Activated naive CD4-positive, alpha-beta T cell treated with anti-CD3 and anti-CD28 coated beads for 36 hours (primary cell): Measurements from ENCODE around the gene NTN4. TPM values are rescaled to one million over a fixed set of nuclear protein-coding genes. Genes with fewer than 3 reads are reported as not detected.
"Not testable (repeated sequence)": the region's sequence is repeated elsewhere in the genome, so short reads cannot be mapped to it uniquely, and the experiment has no call there.

Source experiments
- CTCF ChIA-PET: fragments of 350-600 bp; sonication (Branson Sonifier 250); formaldehyde crosslinking; loops from one replicate; lab custom pipeline; 2021; ENCODE audit warnings: antibody characterized with exemption; lab: Charles Lee
- DNase-seq: peaks from one replicate; pipeline ENCODE4 v3.0.0-alpha.2; 2020
- H3K27ac Mint-ChIP-seq: one replicate; pipeline ENCODE4 v1.8.0; 2021; ENCODE audit warnings: mild to moderate bottlenecking, mixed read lengths
- H3K27me3 Mint-ChIP-seq: one replicate; pipeline ENCODE4 v1.8.0; 2021; ENCODE audit warnings: low read depth, mixed read lengths
- H3K36me3 Mint-ChIP-seq: one replicate; pipeline ENCODE4 v1.8.0; 2021; ENCODE audit warnings: low read depth, mixed read lengths
- H3K4me1 Mint-ChIP-seq: one replicate; pipeline ENCODE4 v1.8.0; 2021; ENCODE audit warnings: low read depth, mixed read lengths
- H3K4me3 Mint-ChIP-seq: one replicate; pipeline ENCODE4 v1.8.0; 2021; ENCODE audit warnings: mild to moderate bottlenecking, moderate library complexity, mixed read lengths
- H3K9me3 Mint-ChIP-seq: one replicate; pipeline ENCODE4 v1.8.0; 2021; ENCODE audit warnings: mixed read lengths
- intact Hi-C: fragments of 100-400 bp; cut with micrococcal nuclease; formaldehyde crosslinking; loops from one replicate; pipeline ENCODE4 v1.15.1; 2023
- total RNA-seq, 2 experiments: library from RNA; stranded (reverse); gene quantifications; one replicate each; pipeline ENCODE4 v1.2.3, GENCODE V29; 2021

Gene NTN4
- total RNA-seq, 2 experiments from 2014 or later = not detected

DNA sequence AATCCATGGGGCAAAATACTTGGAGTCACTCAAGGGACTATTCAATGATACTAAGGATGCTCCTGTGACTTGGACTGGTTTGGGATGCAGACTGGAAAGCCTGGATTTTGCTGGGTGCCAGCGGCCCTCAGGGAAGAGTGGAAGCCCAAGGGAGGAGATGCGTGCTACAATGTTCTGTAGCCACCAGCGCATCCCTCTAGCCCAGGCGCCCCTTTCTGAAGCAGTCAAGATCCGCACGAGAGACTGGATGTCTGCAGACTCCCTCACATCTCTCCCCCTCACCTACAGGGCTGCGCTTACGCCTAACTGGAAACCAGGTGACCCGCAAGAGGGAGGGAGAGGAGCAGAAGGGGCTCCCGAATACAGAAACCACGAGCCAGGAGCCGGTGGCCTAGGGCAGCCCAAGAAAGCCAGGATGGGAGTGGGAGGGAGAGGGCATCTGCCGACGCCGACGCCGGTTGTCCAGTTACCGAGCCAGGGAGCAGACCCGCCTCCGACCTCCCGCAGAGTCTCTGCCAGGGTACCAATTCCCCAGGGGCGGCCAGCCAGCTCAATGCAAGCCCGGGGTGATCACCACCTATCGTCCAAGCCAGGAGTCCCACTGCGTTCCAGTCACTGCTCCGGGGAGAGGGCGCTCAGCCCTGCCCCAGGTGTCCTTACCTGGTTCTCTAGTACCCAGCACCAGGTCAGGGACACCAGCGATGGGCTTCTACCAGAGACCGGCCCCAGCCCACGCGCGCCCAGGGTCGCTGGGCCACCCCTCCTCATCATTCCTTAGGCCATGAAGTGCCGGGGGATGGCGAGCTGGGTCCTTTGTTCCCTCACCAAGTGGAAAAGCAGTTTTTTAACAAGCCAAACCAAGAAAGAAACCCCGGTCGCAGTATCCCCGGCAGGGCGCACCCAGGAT is 1.2 kb downstream of the NTN4 start:
- H3K36me3 Mint-ChIP-seq = no peaks in the 10 kb centered on the region
- H3K4me1 Mint-ChIP-seq = peaks cover 13% of the 10 kb centered on the region
- peaks cover 55% of the 10 kb centered on the region for H3K27me3 Mint-ChIP-seq
- H3K27ac Mint-ChIP-seq = no peak overlapping the region
- DNase-seq = no peak
- H3K9me3 Mint-ChIP-seq = no peaks in the 10 kb centered on the region
- CTCF ChIA-PET = interaction anchor here (0.6 kb wide), 1 partner anchor 129 kb away, joined by 5 read pairs; no protein-coding TSS in a partner anchor
- peak overlapping the region; percentile 63 for H3K4me3 Mint-ChIP-seq
- intact Hi-C loops = no loop called here

DNA sequence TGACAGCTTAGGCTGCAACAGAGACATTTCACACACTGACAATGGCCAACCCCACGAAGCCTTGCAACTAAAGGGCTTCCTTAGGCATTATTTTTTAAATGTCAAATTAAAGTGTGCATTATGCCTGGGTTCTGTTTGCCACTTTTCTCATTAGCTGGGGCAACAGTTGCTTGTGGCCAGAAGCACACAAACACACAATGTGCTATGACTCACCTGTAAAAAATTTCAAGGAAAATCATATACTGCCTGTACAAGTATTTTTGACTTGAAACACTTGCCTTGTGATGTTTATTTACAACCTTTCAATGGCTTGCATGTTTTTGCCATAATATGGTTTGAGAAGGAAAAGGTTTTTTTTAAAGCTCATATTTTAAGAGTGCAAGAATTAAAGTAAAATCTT is 1.9 kb downstream of the NTN4 start:
- Mint-ChIP-seq H3K27ac (no peak overlapping the region), H3K9me3 (no peaks in the 10 kb centered on the region), H3K27me3 (peaks cover 54% of the 10 kb centered on the region), H3K36me3 (no peaks in the 10 kb centered on the region), H3K4me3 (no peak overlapping the region), H3K4me1 (peaks cover 13% of the 10 kb centered on the region)
- CTCF ChIA-PET = interaction anchor here (0.6 kb wide), 1 partner anchor 128 kb away, joined by 5 read pairs; no protein-coding TSS in a partner anchor
- intact Hi-C loops = no loop called here
- no peak for DNase-seq

DNA sequence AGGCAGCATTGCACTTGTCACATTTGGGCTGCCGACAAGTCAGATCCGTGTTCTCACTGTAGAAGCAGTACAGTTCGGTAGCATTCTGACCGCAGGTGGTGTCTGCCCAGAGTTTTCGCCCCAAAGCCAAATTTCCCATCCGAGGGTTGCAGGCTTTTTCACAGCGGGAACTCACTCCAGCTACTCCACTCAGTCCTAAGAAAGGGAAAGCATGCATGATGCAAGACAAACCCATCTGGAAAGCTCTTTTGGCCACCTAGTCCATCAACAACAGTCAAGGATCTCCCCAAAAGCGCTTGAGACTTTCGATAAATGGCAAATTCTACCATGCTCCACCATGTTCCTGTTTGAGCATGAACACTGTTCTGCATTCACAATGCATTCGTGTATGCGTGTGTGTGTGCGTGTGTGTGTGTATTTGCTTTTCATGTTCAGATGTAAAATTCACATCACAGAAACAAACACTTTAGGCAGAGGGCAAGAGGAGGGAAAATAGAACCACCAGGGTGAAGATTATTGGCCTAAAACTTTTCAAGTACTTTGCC is 3.2 kb downstream of the NTN4 start:
- CTCF ChIA-PET = no interaction called here
- intact Hi-C loops = no loop called here
- H3K9me3 Mint-ChIP-seq = no peaks in the 10 kb centered on the region
- peaks cover 48% of the 10 kb centered on the region for H3K27me3 Mint-ChIP-seq
- H3K36me3 Mint-ChIP-seq = no peaks in the 10 kb centered on the region
- H3K27ac Mint-ChIP-seq = no peak overlapping the region
- no peak overlapping the region for H3K4me3 Mint-ChIP-seq
- no peak for DNase-seq
- H3K4me1 Mint-ChIP-seq = peaks cover 13% of the 10 kb centered on the region

DNA sequence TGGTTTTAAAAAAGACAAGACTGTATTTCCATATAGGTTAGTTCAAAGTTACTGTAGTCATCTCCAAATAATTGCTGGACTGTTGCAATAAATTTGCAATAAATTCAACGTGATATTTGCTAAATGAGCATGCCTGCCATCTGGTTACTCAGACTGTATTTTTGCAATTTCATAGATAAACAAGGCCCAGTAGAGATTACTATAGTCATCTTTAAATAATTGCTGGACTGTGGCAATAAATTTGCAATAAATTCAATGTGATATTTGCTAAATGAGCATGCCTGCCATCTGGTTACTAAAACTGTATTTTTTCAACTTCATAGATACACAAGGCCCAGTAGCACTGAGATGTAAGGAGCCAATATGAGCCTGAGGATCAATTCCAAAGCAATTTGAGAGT is 5.6 kb downstream of the NTN4 start:
- no peak overlapping the region for H3K27ac Mint-ChIP-seq
- H3K4me1 Mint-ChIP-seq = peaks cover 6% of the 10 kb centered on the region
- H3K9me3 Mint-ChIP-seq = no peaks in the 10 kb centered on the region
- H3K4me3 Mint-ChIP-seq = no peak overlapping the region
- CTCF ChIA-PET = no interaction called here
- DNase-seq = no peak
- intact Hi-C loops = no loop called here
- peaks cover 34% of the 10 kb centered on the region for H3K27me3 Mint-ChIP-seq
- no peaks in the 10 kb centered on the region for H3K36me3 Mint-ChIP-seq

DNA sequence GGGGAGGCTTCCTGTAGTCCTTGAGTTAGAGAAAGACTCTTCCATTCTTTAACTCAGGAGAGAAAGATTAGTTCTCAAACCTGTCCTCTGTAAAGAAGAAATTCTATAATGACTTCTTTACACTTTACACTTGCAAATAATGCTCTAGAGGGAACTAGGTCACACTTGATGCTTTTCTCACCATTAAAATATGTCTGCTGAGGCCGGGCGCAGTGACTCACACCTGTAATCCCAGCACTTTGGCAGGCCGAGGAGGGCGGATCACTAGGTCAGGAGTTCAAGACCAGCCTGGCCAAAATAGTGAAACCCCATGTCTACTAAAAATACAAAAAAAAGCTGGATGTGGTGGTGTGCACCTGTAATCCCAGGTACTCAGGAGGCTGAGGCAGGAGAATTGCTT is 6.3 kb downstream of the NTN4 start:
- H3K27ac Mint-ChIP-seq = no peak overlapping the region
- intact Hi-C loops = no loop called here
- H3K4me3 Mint-ChIP-seq = no peak overlapping the region
- no peaks in the 10 kb centered on the region for H3K9me3 Mint-ChIP-seq
- DNase-seq = no peak
- CTCF ChIA-PET = no interaction called here
- no peaks in the 10 kb centered on the region for H3K36me3 Mint-ChIP-seq
- H3K4me1 Mint-ChIP-seq = peaks cover 1% of the 10 kb centered on the region
- H3K27me3 Mint-ChIP-seq = peaks cover 28% of the 10 kb centered on the region

DNA sequence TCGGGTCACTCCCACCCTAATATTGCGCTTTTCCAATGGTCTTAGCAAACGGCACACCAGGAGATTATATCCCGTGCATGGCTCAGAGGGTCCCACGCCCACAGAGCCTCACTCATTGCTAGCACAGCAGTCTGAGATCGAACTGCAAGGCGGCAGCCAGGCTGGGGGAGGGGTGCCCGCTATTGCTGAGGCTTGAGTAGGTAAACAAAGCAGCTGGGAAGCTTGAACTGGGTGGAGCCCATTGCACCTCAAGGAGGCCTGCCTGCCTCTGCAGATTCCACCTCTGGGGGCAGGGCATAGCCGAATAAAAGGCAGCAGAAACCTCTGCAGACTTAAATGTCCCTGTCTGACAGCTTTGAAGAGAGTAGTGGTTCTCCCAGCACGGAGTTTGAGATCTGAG is 15.1 kb downstream of the NTN4 start:
- intact Hi-C loops = not testable (repeated sequence)

DNA sequence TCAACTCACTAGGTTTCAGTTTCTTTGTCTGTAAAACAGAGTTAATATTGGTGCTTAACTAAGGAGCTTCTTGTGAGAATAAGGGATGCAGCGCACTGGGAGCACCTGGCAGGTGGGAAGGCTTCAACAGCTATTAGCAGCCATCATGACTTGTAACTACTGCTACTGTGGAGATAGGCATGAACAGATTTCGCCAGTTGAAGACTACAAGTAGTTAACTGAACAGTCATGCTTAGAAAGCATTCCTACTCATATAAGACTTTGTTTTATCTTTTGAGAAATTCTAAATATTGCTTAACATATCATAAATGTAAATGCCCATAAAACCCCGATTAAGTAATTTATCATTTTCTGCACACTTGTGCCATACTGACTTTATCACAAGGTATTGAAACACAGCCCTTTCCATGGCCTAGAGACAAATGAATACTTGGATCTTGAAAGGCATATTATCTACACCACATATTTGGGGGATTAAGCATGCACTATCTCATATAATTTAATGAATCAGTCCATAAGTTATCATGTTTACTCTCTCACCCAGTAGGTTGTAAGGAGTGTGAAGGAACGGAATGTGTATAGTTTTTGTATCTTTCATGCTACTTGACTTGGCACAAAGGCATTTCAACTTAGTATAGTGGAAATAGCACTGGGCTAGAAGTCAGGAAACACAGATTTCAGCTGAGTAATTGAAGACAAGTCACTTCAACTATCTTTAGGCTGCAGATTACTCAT is 16.1 kb downstream of the NTN4 start:
- H3K4me1 Mint-ChIP-seq = no peaks in the 10 kb centered on the region
- no peaks in the 10 kb centered on the region for H3K36me3 Mint-ChIP-seq
- peaks cover 5% of the 10 kb centered on the region for H3K9me3 Mint-ChIP-seq
- H3K4me3 Mint-ChIP-seq = no peak overlapping the region
- intact Hi-C loops = no loop called here
- peaks cover 22% of the 10 kb centered on the region for H3K27me3 Mint-ChIP-seq
- H3K27ac Mint-ChIP-seq = no peak overlapping the region
- CTCF ChIA-PET = no interaction called here
- no peak for DNase-seq

More for the DNA sequence above, 15.1 kb downstream of the NTN4 start:
- H3K4me1 Mint-ChIP-seq, H3K4me3 Mint-ChIP-seq, H3K36me3 Mint-ChIP-seq, CTCF ChIA-PET, H3K27ac Mint-ChIP-seq, H3K9me3 Mint-ChIP-seq, DNase-seq: not testable (repeated sequence)
- peaks cover 22% of the 10 kb centered on the region for H3K27me3 Mint-ChIP-seq

DNA sequence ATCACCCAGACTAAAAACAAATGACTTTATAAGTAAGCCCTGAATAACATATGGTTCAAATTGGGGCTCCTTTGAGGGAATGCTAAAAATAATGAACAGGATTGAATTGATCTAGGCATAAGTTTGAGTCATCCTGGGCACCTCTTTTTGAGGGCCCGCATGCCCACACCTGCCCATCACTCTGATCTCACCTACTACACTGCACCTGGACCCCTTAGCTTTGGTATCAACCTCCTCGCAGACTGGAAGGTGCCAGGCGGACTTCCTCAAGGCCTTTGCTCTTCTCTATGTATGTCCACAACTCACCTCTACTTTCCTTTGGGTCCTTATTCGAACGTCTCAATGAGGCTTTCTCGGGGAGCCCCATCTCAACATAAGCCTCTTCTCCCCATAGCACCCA is 17.2 kb downstream of the NTN4 start:
- CTCF ChIA-PET = interaction anchor here (0.7 kb wide), 1 partner anchor 1609 kb away, joined by 4 read pairs; no protein-coding TSS in a partner anchor
- intact Hi-C loops = no loop called here
- Mint-ChIP-seq H3K27me3 (peaks cover 29% of the 10 kb centered on the region), H3K36me3 (no peaks in the 10 kb centered on the region), H3K4me3 (no peak overlapping the region), H3K9me3 (peaks cover 5% of the 10 kb centered on the region), H3K4me1 (no peaks in the 10 kb centered on the region), H3K27ac (no peak overlapping the region)
- no peak for DNase-seq

DNA sequence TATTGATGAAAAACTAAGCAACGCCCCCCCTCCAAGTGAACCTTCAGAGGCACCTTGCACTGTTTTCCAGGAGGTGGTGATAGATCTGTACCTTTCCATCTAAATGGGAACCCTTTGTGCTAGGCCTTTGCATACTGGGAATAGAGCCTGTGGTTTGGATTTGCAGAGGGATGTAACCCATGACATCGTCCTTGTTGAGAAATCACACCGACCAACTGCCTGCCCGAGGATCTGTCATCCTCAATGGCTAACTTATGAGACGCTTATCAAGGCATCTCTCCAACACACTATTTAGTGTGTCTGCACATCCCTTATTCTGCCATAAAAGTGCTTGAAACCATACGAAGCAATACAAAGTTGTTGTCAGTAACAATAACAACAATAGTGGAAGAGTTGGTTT is 22.9 kb downstream of the NTN4 start:
- DNase-seq = no peak
- CTCF ChIA-PET = no interaction called here
- no peak overlapping the region for H3K27ac Mint-ChIP-seq
- H3K4me3 Mint-ChIP-seq = no peak overlapping the region
- H3K9me3 Mint-ChIP-seq = no peaks in the 10 kb centered on the region
- H3K4me1 Mint-ChIP-seq = no peaks in the 10 kb centered on the region
- H3K36me3 Mint-ChIP-seq = no peaks in the 10 kb centered on the region
- peaks cover 30% of the 10 kb centered on the region for H3K27me3 Mint-ChIP-seq
- intact Hi-C loops = no loop called here

DNA sequence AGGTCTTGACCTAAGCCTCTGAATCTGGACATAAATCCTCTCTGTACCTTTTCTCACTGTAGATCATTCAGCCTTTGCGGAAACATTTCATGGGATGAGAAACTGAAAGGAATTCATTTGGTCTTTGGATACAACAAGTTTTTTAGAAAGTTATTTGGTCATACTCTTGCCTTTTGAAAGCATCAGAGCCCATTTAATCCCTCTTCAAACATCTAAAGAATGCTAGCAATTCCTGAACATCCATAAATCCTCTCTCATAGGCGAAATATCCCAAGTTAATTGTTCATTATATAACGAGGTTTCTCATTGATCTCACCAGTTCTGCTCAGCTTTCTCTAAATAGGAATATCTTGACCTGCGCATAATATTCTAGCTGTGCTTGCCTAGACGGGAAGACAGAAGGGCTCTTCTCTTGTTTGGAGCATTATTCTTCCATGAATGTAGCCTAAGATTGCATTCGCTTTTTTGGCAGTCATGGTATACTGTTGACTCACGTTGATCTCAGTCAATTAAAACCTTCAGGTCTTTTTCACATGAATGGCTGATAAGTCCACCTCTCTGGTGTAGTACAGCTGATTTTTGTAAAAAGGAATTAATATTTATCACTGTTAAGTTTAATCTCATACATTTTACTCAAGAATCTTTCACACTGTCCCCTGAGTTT is 24.1 kb downstream of the NTN4 start:
- intact Hi-C loops = no loop called here
- Mint-ChIP-seq H3K27ac (no peak overlapping the region), H3K4me1 (no peaks in the 10 kb centered on the region), H3K9me3 (no peaks in the 10 kb centered on the region), H3K36me3 (no peaks in the 10 kb centered on the region), H3K4me3 (no peak overlapping the region), H3K27me3 (peaks cover 28% of the 10 kb centered on the region)
- DNase-seq = no peak
- CTCF ChIA-PET = no interaction called here

DNA sequence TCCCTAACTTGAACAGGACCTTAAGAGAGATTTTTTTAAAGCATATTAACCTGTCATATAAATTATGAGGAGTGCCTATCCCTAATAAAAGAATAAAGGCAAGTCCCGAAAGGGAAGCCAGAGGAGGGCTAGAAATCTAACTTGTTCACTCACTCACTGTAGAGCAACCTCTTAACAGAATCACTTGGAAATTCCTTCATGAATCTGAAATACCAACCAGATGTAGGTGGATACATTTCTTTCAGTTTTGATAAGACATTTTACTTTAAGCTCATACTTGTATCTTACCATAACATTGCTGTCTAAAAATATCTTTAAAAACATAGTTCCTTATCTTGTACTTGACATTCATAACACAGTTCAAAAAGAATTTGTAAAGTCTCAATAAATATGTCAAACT is 25.7 kb downstream of the NTN4 start:
- no peaks in the 10 kb centered on the region for H3K9me3 Mint-ChIP-seq
- no peak overlapping the region for H3K27ac Mint-ChIP-seq
- no peak overlapping the region for H3K4me3 Mint-ChIP-seq
- CTCF ChIA-PET = no interaction called here
- DNase-seq = no peak
- no peaks in the 10 kb centered on the region for H3K4me1 Mint-ChIP-seq
- intact Hi-C loops = no loop called here
- H3K36me3 Mint-ChIP-seq = no peaks in the 10 kb centered on the region
- peaks cover 33% of the 10 kb centered on the region for H3K27me3 Mint-ChIP-seq

DNA sequence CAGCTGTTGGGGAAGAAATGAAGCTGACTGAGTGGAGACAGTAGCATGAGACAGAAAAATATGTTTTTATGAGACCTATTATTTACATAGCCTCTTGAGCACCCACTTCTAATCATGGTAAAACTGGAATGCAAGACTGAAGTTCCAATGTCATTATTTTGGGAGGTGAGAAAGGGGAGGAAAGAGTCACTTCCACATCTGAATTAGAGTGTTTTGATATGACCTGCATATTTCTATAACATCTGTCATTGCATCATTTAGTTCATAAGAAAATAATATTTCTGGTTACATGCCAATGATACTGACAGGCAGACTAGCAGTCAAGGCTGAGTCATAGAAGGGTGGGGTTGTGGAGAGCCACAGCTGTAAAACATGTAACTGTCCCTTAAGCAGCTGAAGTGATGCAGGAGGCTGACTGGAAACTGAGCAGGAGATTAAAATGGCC is 26.7 kb downstream of the NTN4 start:
- Mint-ChIP-seq H3K27me3 (peaks cover 34% of the 10 kb centered on the region), H3K4me3 (no peak overlapping the region), H3K36me3 (no peaks in the 10 kb centered on the region), H3K4me1 (no peaks in the 10 kb centered on the region), H3K9me3 (no peaks in the 10 kb centered on the region), H3K27ac (no peak overlapping the region)
- DNase-seq = peak; percentile 6
- intact Hi-C loops = no loop called here
- CTCF ChIA-PET = no interaction called here
